Dermis microvascular lymphatic vessel endothelial cell (primary cell): ENCODE measurements around the gene AIF1. TPM values are rescaled to one million over a fixed set of nuclear protein-coding genes. Genes with fewer than 3 reads are reported as not detected.

Experiments
- DNase-seq, 2 donors: peaks; one replicate each; pipeline versions ENCODE4 v3.0.0 to v3.0.0-alpha.2; 2010; ENCODE audit warnings: low read depth in 2 of 2
- total RNA-seq: library from RNA; depleted of rRNA; stranded (reverse); fragments of >200 nt; gene quantifications from 2 replicates; pipeline ENCODE4 v1.2.1, GENCODE V29; 2014

The AIF1 gene
- total RNA-seq, 1 donor from 2014 or later = 0.13 TPM

DNA sequence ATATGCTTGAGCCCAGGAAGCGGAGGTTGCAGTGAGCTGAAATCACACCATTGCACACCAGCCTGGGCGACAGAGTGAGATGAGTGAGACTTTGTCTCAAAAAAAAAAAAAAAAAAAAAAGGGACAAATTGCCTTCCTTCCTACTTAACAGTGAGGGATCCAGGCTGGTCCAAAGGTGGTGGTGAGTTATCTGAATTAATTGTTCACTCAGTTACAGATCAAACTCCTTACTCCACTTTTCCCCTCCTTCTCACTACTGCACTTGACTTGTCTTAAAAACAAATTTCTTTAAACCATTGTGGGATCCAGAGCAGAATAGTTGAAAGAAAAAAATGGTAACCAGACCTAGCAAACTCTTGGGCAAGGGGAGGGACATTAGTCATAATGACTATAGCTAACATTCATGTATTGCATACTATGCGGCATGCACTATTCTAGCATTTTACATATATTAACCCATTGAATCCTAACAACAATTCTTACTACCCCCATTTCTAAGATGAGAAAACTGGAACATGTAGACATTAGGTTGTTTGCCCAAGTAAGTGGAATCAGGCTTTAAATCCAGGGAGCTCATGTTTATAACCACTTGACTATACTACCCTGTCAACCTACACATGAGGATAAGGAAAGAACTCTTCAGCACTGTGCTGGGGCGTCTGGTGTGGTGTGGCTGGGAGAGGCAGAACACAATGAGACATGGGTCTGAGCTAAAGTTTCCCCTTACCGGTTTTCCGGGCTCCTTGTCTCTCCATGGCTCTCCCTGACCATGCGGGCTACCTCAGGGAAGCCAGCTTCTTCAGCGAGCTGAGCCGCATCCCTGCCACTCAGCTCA is 48.3 kb downstream of the AIF1 start:
- DNase-seq = no peak

DNA sequence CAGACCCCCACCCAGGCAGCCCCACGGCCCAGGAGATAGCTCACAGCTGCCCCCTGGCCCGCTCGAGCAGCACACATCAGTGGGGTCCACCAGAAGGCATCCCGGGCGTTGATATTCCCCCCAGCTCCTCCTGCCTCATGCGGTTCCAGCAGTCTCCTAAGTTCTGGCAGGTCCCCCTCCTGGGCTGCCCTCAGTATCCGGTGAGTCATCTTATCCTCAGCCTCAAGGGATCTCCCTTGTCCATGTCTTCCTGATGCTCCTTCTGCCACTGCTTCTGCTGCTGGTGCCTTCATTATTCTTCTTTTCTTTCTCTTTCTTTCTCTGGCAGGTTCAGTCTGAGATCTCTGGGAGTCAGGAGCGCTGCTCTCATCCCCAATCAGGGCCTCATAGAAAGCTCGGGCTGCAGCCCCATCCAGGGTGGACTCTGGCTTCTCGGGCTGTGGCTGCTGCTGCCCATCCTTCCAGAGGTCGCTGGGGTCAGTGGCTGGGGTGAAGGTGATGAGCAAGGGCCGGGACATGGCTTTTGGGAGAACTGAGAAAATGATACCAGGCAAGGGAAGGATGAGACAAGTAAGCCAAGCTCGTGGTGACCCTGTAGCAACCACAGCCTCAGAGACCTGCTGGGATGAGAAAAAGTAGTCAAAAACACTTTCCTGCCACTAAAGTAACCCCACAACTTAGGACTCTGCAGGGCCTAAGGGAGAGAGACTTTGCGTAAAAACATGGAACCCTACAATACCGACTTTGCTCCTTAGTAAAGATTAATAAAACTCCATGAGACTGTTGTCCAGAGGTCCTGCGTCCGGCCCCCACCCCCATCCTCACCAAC is 49.1 kb downstream of the AIF1 start:
- DNase-seq = peak in 1 of 2 donors; percentile 65

DNA sequence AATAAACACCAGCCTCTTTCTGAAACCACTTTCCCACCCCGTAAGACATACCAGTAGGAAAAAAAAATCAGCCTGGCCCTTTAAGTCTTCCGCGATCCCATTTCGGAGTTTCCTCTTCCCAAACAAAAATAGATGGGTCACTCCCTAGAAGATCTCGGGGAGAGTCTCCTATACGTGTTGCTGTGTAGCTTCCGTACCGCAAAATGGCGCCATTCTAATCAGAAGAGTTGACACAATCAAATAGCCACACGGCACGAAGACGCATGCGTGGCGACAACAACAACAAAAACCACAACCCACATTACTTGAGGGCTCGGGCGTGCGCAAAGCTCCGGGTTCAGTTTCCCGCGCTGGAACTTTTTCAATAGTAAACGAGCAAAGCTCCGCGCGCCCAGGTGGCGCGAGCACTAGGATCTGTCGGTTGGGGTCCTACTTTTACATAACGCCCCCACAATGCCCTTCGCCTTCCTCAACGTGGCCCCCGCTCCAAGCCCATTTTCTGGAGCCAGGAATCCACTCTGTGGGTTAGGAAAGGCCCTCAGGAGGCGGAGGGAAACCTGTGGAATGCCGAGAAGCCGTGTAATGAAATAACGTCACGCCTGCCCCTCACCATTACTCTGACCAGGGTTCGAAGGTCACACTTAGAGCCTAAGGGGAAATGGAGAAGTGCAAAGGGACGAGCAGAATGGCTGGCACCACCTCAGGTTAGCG is 49.9 kb downstream of the AIF1 start, which contains the start of gene GPANK1:
GPANK1 (minus strand) TSS at position 208 of the 711 bp plus-strand sequence. CDS start 519 bp downstream, outside the sequence.
- peak; percentile 89 to 96 for DNase-seq

DNA sequence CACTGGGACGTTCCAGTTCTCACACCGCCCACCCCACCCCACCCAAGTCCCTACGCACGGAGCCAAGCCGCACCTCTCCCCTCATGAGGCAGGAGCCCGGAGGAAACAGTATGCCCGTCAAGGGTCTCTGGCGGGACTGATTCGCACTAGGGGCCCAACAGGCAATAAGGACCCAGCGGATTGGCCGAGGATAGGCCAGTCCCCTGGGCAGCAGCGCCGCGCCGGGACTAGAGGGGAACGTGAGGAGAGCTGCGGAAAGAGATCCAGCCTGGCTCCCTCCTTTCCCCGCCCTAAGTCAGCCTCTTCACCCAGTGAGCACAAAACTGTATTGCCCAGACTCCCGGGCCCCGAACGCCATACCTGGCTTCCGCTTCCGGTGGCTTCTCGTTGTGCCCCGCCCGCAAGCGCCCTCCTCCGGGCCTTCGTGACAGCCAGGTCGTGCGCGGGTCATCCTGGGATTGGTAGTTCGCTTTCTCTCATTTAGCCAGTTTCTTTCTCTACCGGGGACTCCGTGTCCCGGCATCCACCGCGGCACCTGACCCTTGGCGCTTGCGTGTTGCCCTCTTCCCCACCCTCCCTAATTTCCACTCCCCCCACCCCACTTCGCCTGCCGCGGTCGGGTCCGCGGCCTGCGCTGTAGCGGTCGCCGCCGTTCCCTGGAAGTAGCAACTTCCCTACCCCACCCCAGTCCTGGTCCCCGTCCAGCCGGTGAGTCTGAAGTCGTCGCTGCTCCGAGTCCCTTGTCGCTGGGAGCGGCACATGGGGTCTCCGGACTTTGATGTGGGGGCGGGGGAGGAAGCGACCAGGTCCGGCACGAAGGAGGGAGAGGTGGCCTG is 50.7 kb downstream of the AIF1 start, which contains the start of gene CSNK2B:
CSNK2B (plus strand) TSS at position 580 of the 836 bp plus-strand sequence. CDS start 752 bp downstream, outside the sequence.
- peak; percentile 94 to 98 for DNase-seq

DNA sequence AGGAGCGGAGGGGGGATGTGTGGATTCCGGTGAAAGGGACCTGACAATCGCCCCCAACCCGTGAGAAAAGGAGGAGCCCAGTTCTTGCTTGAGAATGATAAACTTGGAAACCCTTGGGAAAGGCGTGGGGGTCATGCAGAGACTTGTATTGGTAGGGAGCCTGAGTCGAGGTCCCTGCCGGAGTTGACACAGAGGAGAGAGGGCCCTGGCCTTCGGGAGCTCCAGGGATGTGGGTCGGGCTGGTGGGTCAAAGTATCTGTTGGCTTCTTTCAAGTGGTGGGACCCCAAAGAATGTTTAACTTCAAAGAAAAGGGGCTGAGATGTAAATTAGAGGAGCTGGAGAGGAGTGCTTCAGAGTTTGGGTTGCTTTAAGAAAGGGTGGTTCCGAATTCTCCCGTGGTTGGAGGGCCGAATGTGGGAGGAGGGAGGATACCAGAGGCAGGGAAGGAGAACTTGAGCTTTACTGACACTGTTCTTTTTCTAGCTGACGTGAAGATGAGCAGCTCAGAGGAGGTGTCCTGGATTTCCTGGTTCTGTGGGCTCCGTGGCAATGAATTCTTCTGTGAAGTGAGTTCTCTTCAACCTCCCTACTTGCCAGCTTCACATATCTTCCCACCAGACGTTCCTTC is 51.4 kb downstream of the AIF1 start:
- no peak for DNase-seq

Other genes with a start within 250 kb of the AIF1 start
- 26.4 and 33.2 TPM in 2 replicates for gene MICA, start 211.6 kb upstream of the AIF1 start, total RNA-seq
- gene MICB, start 117.1 kb upstream of the AIF1 start, total RNA-seq = 6.8 and 8.3 TPM in 2 replicates
- not detected in 2 replicates for gene MCCD1, start 86.3 kb upstream of the AIF1 start, total RNA-seq
- gene DDX39B, start 73.2 kb upstream of the AIF1 start, total RNA-seq = 318 and 410 TPM in 2 replicates
- gene ATP6V1G2, start 68.6 kb upstream of the AIF1 start, total RNA-seq = 0.13 TPM in 1 of 2 replicates, not detected in the other
- 19.8 and 24.7 TPM in 2 replicates for gene NFKBIL1, start 67.6 kb upstream of the AIF1 start, total RNA-seq
- not detected in 2 replicates for gene LTA, start 42.9 kb upstream of the AIF1 start, total RNA-seq
- gene TNF, start 39.7 kb upstream of the AIF1 start, total RNA-seq = not detected in 2 replicates
- gene LTB, start 32.8 kb upstream of the AIF1 start, total RNA-seq = 6.4 and 11.8 TPM in 2 replicates
- gene LST1, start 29.0 kb upstream of the AIF1 start, total RNA-seq = 0.51 TPM in 1 of 2 replicates, not detected in the other
- gene NCR3, start 22.2 kb upstream of the AIF1 start, total RNA-seq = not detected in 2 replicates
- 19.8 and 35.0 TPM in 2 replicates for gene PRRC2A, start 5.5 kb downstream of the AIF1 start, total RNA-seq
- gene BAG6, start 37.4 kb downstream of the AIF1 start, total RNA-seq = 86.7 and 158 TPM in 2 replicates
- 0.39 and 0.51 TPM in 2 replicates for gene APOM, start 40.7 kb downstream of the AIF1 start, total RNA-seq
- gene C6orf47, start 45.5 kb downstream of the AIF1 start, total RNA-seq = 15.8 and 22.9 TPM in 2 replicates
- 9.0 and 11.5 TPM in 2 replicates for gene GPANK1, start 49.8 kb downstream of the AIF1 start, total RNA-seq
- gene CSNK2B, start 50.8 kb downstream of the AIF1 start, total RNA-seq = 76.5 and 99.5 TPM in 2 replicates
- gene LY6G5B, start 54.7 kb downstream of the AIF1 start, total RNA-seq = 0.64 and 2.0 TPM in 2 replicates
- gene LY6G5C, start 65.8 kb downstream of the AIF1 start, total RNA-seq = 1.2 and 1.9 TPM in 2 replicates
- 43.8 and 59.8 TPM in 2 replicates for gene ABHD16A, start 88.1 kb downstream of the AIF1 start, total RNA-seq
- gene LY6G6F, start 91.6 kb downstream of the AIF1 start, total RNA-seq = not detected in 2 replicates
- gene LY6G6D, start 100.1 kb downstream of the AIF1 start, total RNA-seq = not detected in 2 replicates
- not detected in 2 replicates for gene LY6G6C, start 106.5 kb downstream of the AIF1 start, total RNA-seq
- gene MPIG6B, start 108.1 kb downstream of the AIF1 start, total RNA-seq = not detected in 2 replicates
- gene DDAH2, start 114.1 kb downstream of the AIF1 start, total RNA-seq = 108 and 125 TPM in 2 replicates
- gene CLIC1, start 121.3 kb downstream of the AIF1 start, total RNA-seq = 464 and 694 TPM in 2 replicates
- gene MSH5, start 124.8 kb downstream of the AIF1 start, total RNA-seq = 2.8 and 4.5 TPM in 2 replicates
- gene SAPCD1, start 147.4 kb downstream of the AIF1 start, total RNA-seq = 2.0 and 3.3 TPM in 2 replicates
- under 0.01 and 0.13 TPM in 2 replicates for gene VWA7, start 162.1 kb downstream of the AIF1 start, total RNA-seq
- 48.1 and 53.7 TPM in 2 replicates for gene VARS1, start 180.5 kb downstream of the AIF1 start, total RNA-seq
- gene LSM2, start 191.7 kb downstream of the AIF1 start, total RNA-seq = 29.5 and 39.2 TPM in 2 replicates
- gene HSPA1L, start 200.0 kb downstream of the AIF1 start, total RNA-seq = 1.2 and 1.4 TPM in 2 replicates
- 67.4 and 81.8 TPM in 2 replicates for gene HSPA1A, start 200.3 kb downstream of the AIF1 start, total RNA-seq
- 27.6 and 37.1 TPM in 2 replicates for gene HSPA1B, start 212.5 kb downstream of the AIF1 start, total RNA-seq
- gene NEU1, start 247.6 kb downstream of the AIF1 start, total RNA-seq = 50.2 and 73.0 TPM in 2 replicates